ENCODE data around the gene CACNG4.

- TF ChIP-seq, protein P1, sequence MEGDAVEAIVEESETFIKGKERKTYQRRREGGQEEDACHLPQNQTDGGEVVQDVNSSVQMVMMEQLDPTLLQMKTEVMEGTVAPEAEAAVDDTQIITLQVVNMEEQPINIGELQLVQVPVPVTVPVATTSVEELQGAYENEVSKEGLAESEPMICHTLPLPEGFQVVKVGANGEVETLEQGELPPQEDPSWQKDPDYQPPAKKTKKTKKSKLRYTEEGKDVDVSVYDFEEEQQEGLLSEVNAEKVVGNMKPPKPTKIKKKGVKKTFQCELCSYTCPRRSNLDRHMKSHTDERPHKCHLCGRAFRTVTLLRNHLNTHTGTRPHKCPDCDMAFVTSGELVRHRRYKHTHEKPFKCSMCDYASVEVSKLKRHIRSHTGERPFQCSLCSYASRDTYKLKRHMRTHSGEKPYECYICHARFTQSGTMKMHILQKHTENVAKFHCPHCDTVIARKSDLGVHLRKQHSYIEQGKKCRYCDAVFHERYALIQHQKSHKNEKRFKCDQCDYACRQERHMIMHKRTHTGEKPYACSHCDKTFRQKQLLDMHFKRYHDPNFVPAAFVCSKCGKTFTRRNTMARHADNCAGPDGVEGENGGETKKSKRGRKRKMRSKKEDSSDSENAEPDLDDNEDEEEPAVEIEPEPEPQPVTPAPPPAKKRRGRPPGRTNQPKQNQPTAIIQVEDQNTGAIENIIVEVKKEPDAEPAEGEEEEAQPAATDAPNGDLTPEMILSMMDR (IDR thresholded peaks at IDR 0.05): no peak
- no peak for TF ChIP-seq KDM5A (IDR thresholded peaks at IDR 0.05)
- TF ChIP-seq RNF2 (IDR thresholded peaks at IDR 0.05; ENCODE audit: borderline replicate concordance, low read depth): no peak
- no peak for TF ChIP-seq RCOR1 (IDR thresholded peaks at IDR 0.05; ENCODE audit: low read depth, low read length)
- TF ChIP-seq, protein P2, sequence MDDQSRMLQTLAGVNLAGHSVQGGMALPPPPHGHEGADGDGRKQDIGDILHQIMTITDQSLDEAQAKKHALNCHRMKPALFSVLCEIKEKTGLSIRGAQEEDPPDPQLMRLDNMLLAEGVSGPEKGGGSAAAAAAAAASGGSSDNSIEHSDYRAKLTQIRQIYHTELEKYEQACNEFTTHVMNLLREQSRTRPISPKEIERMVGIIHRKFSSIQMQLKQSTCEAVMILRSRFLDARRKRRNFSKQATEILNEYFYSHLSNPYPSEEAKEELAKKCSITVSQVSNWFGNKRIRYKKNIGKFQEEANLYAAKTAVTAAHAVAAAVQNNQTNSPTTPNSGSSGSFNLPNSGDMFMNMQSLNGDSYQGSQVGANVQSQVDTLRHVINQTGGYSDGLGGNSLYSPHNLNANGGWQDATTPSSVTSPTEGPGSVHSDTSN (IDR thresholded peaks at IDR 0.05): no peak
- TF ChIP-seq, protein P3, sequence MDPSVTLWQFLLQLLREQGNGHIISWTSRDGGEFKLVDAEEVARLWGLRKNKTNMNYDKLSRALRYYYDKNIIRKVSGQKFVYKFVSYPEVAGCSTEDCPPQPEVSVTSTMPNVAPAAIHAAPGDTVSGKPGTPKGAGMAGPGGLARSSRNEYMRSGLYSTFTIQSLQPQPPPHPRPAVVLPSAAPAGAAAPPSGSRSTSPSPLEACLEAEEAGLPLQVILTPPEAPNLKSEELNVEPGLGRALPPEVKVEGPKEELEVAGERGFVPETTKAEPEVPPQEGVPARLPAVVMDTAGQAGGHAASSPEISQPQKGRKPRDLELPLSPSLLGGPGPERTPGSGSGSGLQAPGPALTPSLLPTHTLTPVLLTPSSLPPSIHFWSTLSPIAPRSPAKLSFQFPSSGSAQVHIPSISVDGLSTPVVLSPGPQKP (IDR thresholded peaks at IDR 0.05; ENCODE audit: low read depth, low read length): no peak
- TF ChIP-seq JUNB (IDR thresholded peaks at IDR 0.05): no peak
- no peak for TF ChIP-seq POLR2A (IDR thresholded peaks at IDR 0.05; ENCODE audit: low read length)
These were observed 56.7 kb downstream of the CACNG4 start for GRCh38 chr17:67021196-67021595.

Data from A549 (cell line).